ENCODE data around the gene KCNJ4.

KCNJ4 gene

GRCh38 chr22:38419858-38420160 is 35.2 kb downstream of the KCNJ4 start:
- no peak for DNase-seq (ENCODE audit: low spot score)
- TF ChIP-seq CTCF (IDR thresholded peaks at IDR 0.05; ENCODE audit: borderline replicate concordance, control extremely low read depth, extremely low read depth, insufficient read depth, missing control alignments): no peak
- in situ Hi-C loops (cut with MboI; ENCODE audit: low sequenced_read_pairs, unreplicated experiment): no loop called here

- no peak for DNase-seq (ENCODE audit: low spot score)
- TF ChIP-seq CTCF (IDR thresholded peaks at IDR 0.05; ENCODE audit: borderline replicate concordance, control extremely low read depth, extremely low read depth, insufficient read depth, missing control alignments): no peak
- in situ Hi-C loops (cut with MboI; ENCODE audit: low sequenced_read_pairs, unreplicated experiment): no loop called here
Observed at GRCh38 chr22:38419121-38419857, 35.7 kb downstream of the KCNJ4 start.

- no peak for DNase-seq (ENCODE audit: low spot score)
- no peak for TF ChIP-seq CTCF (IDR thresholded peaks at IDR 0.05; ENCODE audit: borderline replicate concordance, control extremely low read depth, extremely low read depth, insufficient read depth, missing control alignments)
- in situ Hi-C loops (cut with MboI; ENCODE audit: low sequenced_read_pairs, unreplicated experiment): no loop called here
Observed at GRCh38 chr22:38418589-38418988, 36.4 kb downstream of the KCNJ4 start.

GRCh38 chr22:38417252-38418060 is 37.5 kb downstream of the KCNJ4 start:
- TF ChIP-seq CTCF (IDR thresholded peaks at IDR 0.05; ENCODE audit: borderline replicate concordance, control extremely low read depth, extremely low read depth, insufficient read depth, missing control alignments): no peak
- no peak for DNase-seq (ENCODE audit: low spot score)
- in situ Hi-C loops (cut with MboI; ENCODE audit: low sequenced_read_pairs, unreplicated experiment): no loop called here

GRCh38 chr22:38416621-38417251 is 38.3 kb downstream of the KCNJ4 start:
- DNase-seq (ENCODE audit: low spot score): no peak
- no peak for TF ChIP-seq CTCF (IDR thresholded peaks at IDR 0.05; ENCODE audit: borderline replicate concordance, control extremely low read depth, extremely low read depth, insufficient read depth, missing control alignments)
- in situ Hi-C loops (cut with MboI; ENCODE audit: low sequenced_read_pairs, unreplicated experiment): no loop called here

- in situ Hi-C loops (cut with MboI; ENCODE audit: low sequenced_read_pairs, unreplicated experiment): no loop called here
Observed at GRCh38 chr22:38415561-38416321, 39.3 kb downstream of the KCNJ4 start.

More at GRCh38 chr22:38415561-38416321, 39.3 kb downstream of the KCNJ4 start:
- no peak for DNase-seq (ENCODE audit: low spot score)
- no peak for TF ChIP-seq CTCF (IDR thresholded peaks at IDR 0.05; ENCODE audit: borderline replicate concordance, control extremely low read depth, extremely low read depth, insufficient read depth, missing control alignments)

Measured in GM13976 (cell line).